Hepatocyte (in vitro differentiated cells): Measurements from ENCODE around the gene DIP2C. TPM values are rescaled to one million over a fixed set of nuclear protein-coding genes. Genes with fewer than 3 reads are reported as not detected.
"Not testable (repeated sequence)": the region's sequence is repeated elsewhere in the genome, so short reads cannot be mapped to it uniquely, and the experiment has no call there.

ENCODE experiments used
- DNase-seq: peaks from one replicate; pipeline ENCODE4 v3.0.0-alpha.2; 2016; ENCODE audit warnings: low spot score
- H2AFZ ChIP-seq: fragments of 200-600 bp; sonication (generic); 2 replicates; pipeline ENCODE4 v1.6.0; 2016; ENCODE audit warnings: antibody characterized with exemption, mild to moderate bottlenecking
- H3K27ac ChIP-seq: fragments of 200-600 bp; sonication (generic); 2 replicates; pipeline ENCODE4 v1.5.1; 2016; ENCODE audit warnings: mild to moderate bottlenecking
- H3K27me3 ChIP-seq: fragments of 200-600 bp; sonication (generic); 2 replicates; pipeline ENCODE4 v1.6.1; 2016
- H3K36me3 ChIP-seq: fragments of 200-600 bp; sonication (generic); replicated peaks from 2 replicates; pipeline ENCODE4 v1.5.1; 2016; ENCODE audit warnings: low read depth; ENCODE audit not compliant: insufficient read depth
- H3K4me1 ChIP-seq: fragments of 200-600 bp; sonication (generic); 2 replicates; pipeline ENCODE4 v1.5.1; 2016; ENCODE audit warnings: mild to moderate bottlenecking, moderate library complexity; ENCODE audit not compliant: insufficient read depth
- H3K4me2 ChIP-seq: fragments of 200-600 bp; sonication (generic); 2 replicates; pipeline ENCODE4 v1.6.0; 2016
- H3K4me3 ChIP-seq: fragments of 200-600 bp; sonication (generic); 2 replicates; pipeline ENCODE4 v1.5.1; 2016; ENCODE audit warnings: mild to moderate bottlenecking
- H3K79me2 ChIP-seq: fragments of 200-600 bp; sonication (generic); 2 replicates; pipeline ENCODE4 v1.6.0; 2017; ENCODE audit warnings: mild to moderate bottlenecking
- H3K9me2 ChIP-seq: fragments of 200-600 bp; sonication (generic); replicated peaks from 2 replicates; pipeline ENCODE4 v1.6.0; 2017; ENCODE audit warnings: mild to moderate bottlenecking; ENCODE audit not compliant: insufficient read depth
- H3K9me3 ChIP-seq: fragments of 200-600 bp; sonication (generic); 2 replicates; pipeline ENCODE4 v1.5.1; 2016; ENCODE audit warnings: low read depth, mild to moderate bottlenecking
- H4K20me1 ChIP-seq: fragments of 200-600 bp; sonication (generic); 2 replicates; pipeline ENCODE4 v1.6.0; 2016; ENCODE audit warnings: mild to moderate bottlenecking; ENCODE audit not compliant: insufficient read depth, poor library complexity, severe bottlenecking
- CTCF ChIP-seq: fragments of 200-600 bp; sonication (generic); IDR thresholded peaks from 2 replicates; pipeline ENCODE4 v1.5.1; 2016; ENCODE audit warnings: antibody characterized with exemption, mild to moderate bottlenecking; ENCODE audit not compliant: poor library complexity
- EZH2 ChIP-seq: fragments of 200-600 bp; sonication (generic); IDR thresholded peaks from 2 replicates; pipeline ENCODE4 v1.6.1; 2016; ENCODE audit warnings: antibody characterized with exemption, mild to moderate bottlenecking, borderline replicate concordance
- EZH2phosphoT487 ChIP-seq: fragments of 200-600 bp; sonication (generic); IDR thresholded peaks from one replicate; pipeline ENCODE4 v1.6.1; 2018; ENCODE audit warnings: antibody characterized with exemption, mild to moderate bottlenecking, low read depth, moderate library complexity; ENCODE audit not compliant: unreplicated experiment, severe bottlenecking
- WGBS: methylation state at CpG from one replicate; pipeline ENCODE4 v1.1.6; 2016; ENCODE audit warnings: low lambda C conversion rate; ENCODE audit errors: missing lambda C conversion rate; 5-methylcytosine and 5-hydroxymethylcytosine counted together
- polyA plus RNA-seq: library from polyadenylated mRNA; unstranded; fragments of >200 nt; fragmentation: Nextera tagmentation; extraction: Ambion mirVana; gene quantifications from 2 replicates; pipeline ENCODE4 v1.2.1, GENCODE V29; 2016
- total RNA-seq: library from RNA; depleted of rRNA; stranded (reverse); fragments of >200 nt; gene quantifications from 2 replicates; pipeline ENCODE4 v1.2.3, GENCODE V29; 2014

DIP2C gene
- total and polyA plus RNA-seq, 2 experiments from 2014 or later: 11.1 to 12.8 TPM

GRCh38 chr10:653991-654646, 35.3 kb downstream of the DIP2C start:
- DNase-seq: peak; percentile 77
- H3K36me3 ChIP-seq: no peaks in the 10 kb centered on the region
- H3K4me2 ChIP-seq: peak overlapping the region; percentile 67
- H3K79me2 ChIP-seq: peaks cover 72% of the 10 kb centered on the region
- H3K27ac ChIP-seq: peak overlapping the region; percentile 85
- TF ChIP-seq EZH2 (no peak), EZH2phosphoT487 (no peak), CTCF (no peak)
- H2AFZ ChIP-seq: no peak overlapping the region
- no peaks in the 10 kb centered on the region for H3K27me3 ChIP-seq
- H3K4me1 ChIP-seq: peaks cover 29% of the 10 kb centered on the region
- H3K9me2 ChIP-seq: no peaks in the 10 kb centered on the region
- peaks cover 60% of the 10 kb centered on the region for H4K20me1 ChIP-seq
- no peaks in the 10 kb centered on the region for H3K9me3 ChIP-seq
- WGBS: 18% methylated on average over 13 of the region's 13 CpGs
- H3K4me3 ChIP-seq: no peak overlapping the region

- not testable (repeated sequence) for H3K4me2 ChIP-seq, DNase-seq, H3K9me2 ChIP-seq, H3K4me3 ChIP-seq, H2AFZ ChIP-seq, H3K36me3 ChIP-seq, H3K9me3 ChIP-seq, H3K27me3 ChIP-seq
- H3K27ac ChIP-seq: peak overlapping the region; percentile 85
- peaks cover 51% of the 10 kb centered on the region for H4K20me1 ChIP-seq
- peaks cover 73% of the 10 kb centered on the region for H3K79me2 ChIP-seq
- H3K4me1 ChIP-seq: peaks cover 26% of the 10 kb centered on the region
- WGBS: 93% methylated on average over 13 of the region's 13 CpGs
Measured at GRCh38 chr10:652832-653459, 36.5 kb downstream of the DIP2C start.

GRCh38 chr10:652233-652632, 37.2 kb downstream of the DIP2C start:
- H3K9me3 ChIP-seq: no peaks in the 10 kb centered on the region
- no peaks in the 10 kb centered on the region for H3K9me2 ChIP-seq
- no peaks in the 10 kb centered on the region for H3K27me3 ChIP-seq
- H4K20me1 ChIP-seq: peaks cover 51% of the 10 kb centered on the region
- peaks cover 26% of the 10 kb centered on the region for H3K4me1 ChIP-seq
- no peak for TF ChIP-seq EZH2phosphoT487
- TF ChIP-seq EZH2: no peak
- TF ChIP-seq CTCF: no peak
- no peak overlapping the region for H3K27ac ChIP-seq
- H3K4me3 ChIP-seq: no peak overlapping the region
- WGBS: 97% methylated on average over 15 of the region's 15 CpGs
- H3K4me2 ChIP-seq: no peak overlapping the region
- H3K79me2 ChIP-seq: peaks cover 79% of the 10 kb centered on the region
- no peak overlapping the region for H2AFZ ChIP-seq
- DNase-seq: no peak
- no peaks in the 10 kb centered on the region for H3K36me3 ChIP-seq

- H3K9me2 ChIP-seq: no peaks in the 10 kb centered on the region
- peaks cover 26% of the 10 kb centered on the region for H3K4me1 ChIP-seq
- H3K4me2 ChIP-seq: no peak overlapping the region
- H2AFZ ChIP-seq: no peak overlapping the region
- no peaks in the 10 kb centered on the region for H3K9me3 ChIP-seq
- WGBS: 97% methylated on average over 12 of the region's 12 CpGs
- peaks cover 54% of the 10 kb centered on the region for H4K20me1 ChIP-seq
- H3K27me3 ChIP-seq: no peaks in the 10 kb centered on the region
- no peak for TF ChIP-seq EZH2
- H3K79me2 ChIP-seq: peaks cover 84% of the 10 kb centered on the region
- H3K4me3 ChIP-seq: no peak overlapping the region
- DNase-seq: no peak
- peak overlapping the region; percentile 97 for H3K27ac ChIP-seq
- H3K36me3 ChIP-seq: no peaks in the 10 kb centered on the region
Measured at GRCh38 chr10:651692-652091, 37.8 kb downstream of the DIP2C start.
